Peyer's patch (tissue), 4 donors: ENCODE results near the gene POLR2C. TPM values are rescaled to one million over a fixed set of nuclear protein-coding genes. Genes with fewer than 3 reads are reported as not detected.

Source experiments
- DNase-seq, 3 donors: peaks; one replicate each; pipeline ENCODE4 v3.0.0-alpha.2; 2017 to 2019
- H3K27ac ChIP-seq, 4 donors: fragments of 200-600 bp; sonication (generic); one replicate each; pipeline ENCODE4 v1.5.1; 2016 to 2019
- H3K27me3 ChIP-seq, 2 donors: fragments of 200-600 bp; sonication (generic); one replicate each; pipeline ENCODE4 v1.5.1; 2019
- H3K36me3 ChIP-seq, 3 donors: fragments of 200-600 bp; sonication (generic); one replicate each; pipeline ENCODE4 v1.5.1; 2016 to 2019
- H3K4me1 ChIP-seq, 4 donors: fragments of 200-600 bp; sonication (generic); one replicate each; pipeline ENCODE4 v1.5.1; 2016 to 2019
- H3K4me3 ChIP-seq, 4 donors: fragments of 200-600 bp; sonication (generic); 1 replicate in 3 of 4; 2 replicates in 1 of 4; pipeline ENCODE4 v1.5.1; 2016 to 2019; ENCODE audit warnings: mild to moderate bottlenecking in 1 of 4
- H3K9me3 ChIP-seq, 4 donors: fragments of 200-600 bp; sonication (generic); one replicate each; pipeline ENCODE4 v1.5.1; 2016 to 2019; ENCODE audit warnings: mild to moderate bottlenecking in 1 of 4
- CTCF ChIP-seq, 6 experiments: fragments of 450-650 bp in 4 of 6; fragments of 200-600 bp in 2 of 6; sonication (generic) in 1 of 6; IDR thresholded peaks; one replicate each; pipeline ENCODE4 v1.5.1; 2017 to 2019; ENCODE audit warnings: antibody characterized with exemption in 6 of 6, mild to moderate bottlenecking in 3 of 6, moderate library complexity in 1 of 6
- POLR2A ChIP-seq, 2 donors: fragments of 450-650 bp; IDR thresholded peaks; one replicate each; pipeline ENCODE4 v1.5.1; 2017; ENCODE audit warnings: antibody characterized with exemption in 2 of 2, mild to moderate bottlenecking in 2 of 2, moderate library complexity in 2 of 2
- total RNA-seq, 4 donors: library from RNA; depleted of rRNA; stranded (reverse); fragments of >200 nt; gene quantifications; one replicate each; pipeline ENCODE4 v1.1.0, GENCODE V29; 2016

Gene POLR2C
- total RNA-seq, 4 donors from 2014 or later, result 68.0 to 113 (median 84.8) TPM

GRCh38 chr16:57422026-57422944 is 40.2 kb upstream of the POLR2C start:
- Histone ChIP-seq H3K9me3 (no peaks in the 10 kb centered on the region), H3K4me3 (no peak overlapping the region), H3K27me3 (no peaks in the 10 kb centered on the region), H3K4me1 (peaks cover 0 to 10% (median 4%) of the 10 kb centered on the region in 4 donors), H3K27ac (no peak overlapping the region), H3K36me3 (peaks cover 0 to 11% (median 0%) of the 10 kb centered on the region in 3 donors)
- TF ChIP-seq CTCF (IDR thresholded peaks at IDR 0.05) (peak in 4 of 6 experiments; percentile 47 to 55 (median 48)), POLR2A (IDR thresholded peaks at IDR 0.05) (no peak)
- DNase-seq, result peak in 1 of 3 donors; percentile 62

GRCh38 chr16:57423152-57423551 is 39.3 kb upstream of the POLR2C start:
- Histone ChIP-seq H3K9me3 (no peaks in the 10 kb centered on the region), H3K36me3 (peaks cover 0 to 18% (median 0%) of the 10 kb centered on the region in 3 donors), H3K4me3 (no peak overlapping the region), H3K27ac (no peak overlapping the region), H3K27me3 (no peaks in the 10 kb centered on the region), H3K4me1 (peaks cover 0 to 10% (median 3%) of the 10 kb centered on the region in 4 donors)
- TF ChIP-seq CTCF (IDR thresholded peaks at IDR 0.05) (no peak), POLR2A (IDR thresholded peaks at IDR 0.05) (no peak)
- DNase-seq, result no peak

GRCh38 chr16:57424583-57424982 is 37.9 kb upstream of the POLR2C start:
- Histone ChIP-seq H3K4me1 (no peaks in the 10 kb centered on the region), H3K4me3 (no peak overlapping the region), H3K27ac (no peak overlapping the region), H3K36me3 (peaks cover 0 to 30% (median 0%) of the 10 kb centered on the region in 3 donors), H3K27me3 (no peaks in the 10 kb centered on the region), H3K9me3 (no peaks in the 10 kb centered on the region)
- TF ChIP-seq POLR2A (IDR thresholded peaks at IDR 0.05), result no peak
- TF ChIP-seq CTCF (IDR thresholded peaks at IDR 0.05), result no peak
- no peak for DNase-seq

- H3K9me3 ChIP-seq, result no peaks in the 10 kb centered on the region
- no peak for DNase-seq
- no peaks in the 10 kb centered on the region for H3K27me3 ChIP-seq
- peaks cover 0 to 48% (median 0%) of the 10 kb centered on the region in 3 donors for H3K36me3 ChIP-seq
- H3K4me1 ChIP-seq, result no peaks in the 10 kb centered on the region
- TF ChIP-seq POLR2A (IDR thresholded peaks at IDR 0.05), result no peak
- no peak for TF ChIP-seq CTCF (IDR thresholded peaks at IDR 0.05)
- no peak overlapping the region for H3K27ac ChIP-seq
- no peak overlapping the region for H3K4me3 ChIP-seq
Measured at GRCh38 chr16:57426356-57426755, 36.1 kb upstream of the POLR2C start.

- Histone ChIP-seq H3K4me1 (no peaks in the 10 kb centered on the region), H3K36me3 (peaks cover 0 to 58% (median 0%) of the 10 kb centered on the region in 3 donors), H3K9me3 (no peaks in the 10 kb centered on the region), H3K4me3 (no peak overlapping the region), H3K27me3 (no peaks in the 10 kb centered on the region), H3K27ac (no peak overlapping the region)
- no peak for DNase-seq
- no peak for TF ChIP-seq CTCF (IDR thresholded peaks at IDR 0.05)
- no peak for TF ChIP-seq POLR2A (IDR thresholded peaks at IDR 0.05)
Measured at GRCh38 chr16:57427307-57427706, 35.2 kb upstream of the POLR2C start.
